ENCODE measurements around the gene CD3G.

Gene CD3G

DNA sequence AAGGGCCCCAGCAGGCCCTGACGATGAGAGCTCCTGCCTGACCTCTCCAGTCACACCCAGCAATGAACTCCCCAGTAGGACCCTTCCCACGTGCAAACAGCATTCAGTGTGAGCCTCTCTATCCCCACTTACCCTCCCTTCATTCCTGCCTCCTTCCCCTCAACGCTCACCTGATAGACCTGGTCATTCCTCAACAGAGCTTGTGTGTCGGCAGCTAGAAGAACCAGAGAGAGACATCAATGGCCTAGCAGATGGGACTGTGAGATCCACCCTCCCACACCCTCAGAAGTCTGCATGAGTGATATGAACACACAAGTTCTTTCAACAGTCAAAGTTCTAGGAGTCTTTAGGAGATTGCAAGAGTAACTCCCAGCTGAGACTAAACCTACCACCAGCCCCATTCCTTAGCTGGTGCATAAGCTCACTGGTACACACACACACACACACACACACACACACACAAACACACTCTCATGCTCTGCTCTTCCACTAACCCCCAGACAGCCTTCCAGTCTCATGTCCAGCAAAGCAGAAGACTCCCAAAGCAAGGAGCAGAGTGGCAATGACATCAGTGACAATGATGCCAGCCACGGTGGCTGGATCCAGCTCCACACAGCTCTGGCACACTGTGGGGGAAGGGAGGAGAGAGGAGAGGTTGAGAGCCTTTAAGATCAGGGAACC lies 4.7 kb upstream of the CD3G start:
- peak; percentile 51 for DNase-seq
- ATAC-seq (ENCODE audit: insufficient read depth, low read depth) = no peak
- no peak for TF ChIP-seq EZH2 (IDR thresholded peaks at IDR 0.05; ENCODE audit: borderline replicate concordance, low read depth, low read length, severe bottlenecking)
- TF ChIP-seq, protein P1, sequence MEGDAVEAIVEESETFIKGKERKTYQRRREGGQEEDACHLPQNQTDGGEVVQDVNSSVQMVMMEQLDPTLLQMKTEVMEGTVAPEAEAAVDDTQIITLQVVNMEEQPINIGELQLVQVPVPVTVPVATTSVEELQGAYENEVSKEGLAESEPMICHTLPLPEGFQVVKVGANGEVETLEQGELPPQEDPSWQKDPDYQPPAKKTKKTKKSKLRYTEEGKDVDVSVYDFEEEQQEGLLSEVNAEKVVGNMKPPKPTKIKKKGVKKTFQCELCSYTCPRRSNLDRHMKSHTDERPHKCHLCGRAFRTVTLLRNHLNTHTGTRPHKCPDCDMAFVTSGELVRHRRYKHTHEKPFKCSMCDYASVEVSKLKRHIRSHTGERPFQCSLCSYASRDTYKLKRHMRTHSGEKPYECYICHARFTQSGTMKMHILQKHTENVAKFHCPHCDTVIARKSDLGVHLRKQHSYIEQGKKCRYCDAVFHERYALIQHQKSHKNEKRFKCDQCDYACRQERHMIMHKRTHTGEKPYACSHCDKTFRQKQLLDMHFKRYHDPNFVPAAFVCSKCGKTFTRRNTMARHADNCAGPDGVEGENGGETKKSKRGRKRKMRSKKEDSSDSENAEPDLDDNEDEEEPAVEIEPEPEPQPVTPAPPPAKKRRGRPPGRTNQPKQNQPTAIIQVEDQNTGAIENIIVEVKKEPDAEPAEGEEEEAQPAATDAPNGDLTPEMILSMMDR (IDR thresholded peaks at IDR 0.05; ENCODE audit: borderline replicate concordance, extremely low read depth, low read length, poor library complexity, severe bottlenecking) = no peak
- peak overlapping the region; percentile 83 for H3K9ac ChIP-seq (ENCODE audit: low read depth, low read length)
- H3K27me3 ChIP-seq (ENCODE audit: insufficient read depth, low read length, poor library complexity) = no peaks in the 10 kb centered on the region
- H3K27ac ChIP-seq (ENCODE audit: low read length) = peak overlapping the region; percentile 98
- no peaks in the 10 kb centered on the region for H3K9me3 ChIP-seq (ENCODE audit: insufficient read depth, low read length, severe bottlenecking)
- H3K4me3 ChIP-seq (ENCODE audit: low read depth in 1 of 2, low read length in 2 of 2) = peak overlapping the region; percentile 52 to 79; a peak in 3 of 4 replicates
- peaks cover 65% of the 10 kb centered on the region for H3K4me1 ChIP-seq (ENCODE audit: insufficient read depth, low read length)
- peak overlapping the region; percentile 70 for H3K4me2 ChIP-seq (ENCODE audit: insufficient read depth, low read length)
- H3K36me3 ChIP-seq (ENCODE audit: insufficient read depth, low read length) = peaks cover 52% of the 10 kb centered on the region
- H2AFZ ChIP-seq (ENCODE audit: low read depth, low read length) = no peak overlapping the region
- peaks cover 77% of the 10 kb centered on the region for H3K79me2 ChIP-seq (ENCODE audit: insufficient read depth, low read length)
- peaks cover 31% of the 10 kb centered on the region for H4K20me1 ChIP-seq (ENCODE audit: insufficient read depth, low read length)

DNA sequence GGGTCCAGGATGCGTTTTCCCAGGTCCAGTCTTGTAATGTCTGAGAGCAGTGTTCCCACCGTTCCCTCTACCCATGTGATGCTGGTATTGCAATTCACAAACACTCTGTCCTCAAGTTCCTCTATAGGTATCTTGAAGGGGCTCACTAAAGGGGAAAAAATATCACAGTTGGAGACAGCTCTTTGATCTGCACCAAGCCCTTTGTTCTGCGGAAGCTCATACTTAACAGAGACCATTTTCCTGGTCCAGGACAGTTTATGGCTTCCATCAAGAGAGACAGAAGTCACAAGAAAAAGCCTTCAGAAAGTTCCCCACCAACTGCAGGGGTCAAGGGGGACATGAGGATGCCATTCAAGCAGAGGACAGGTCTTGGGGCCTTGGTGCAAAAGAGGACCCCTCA lies 3.7 kb upstream of the CD3G start:
- H3K27me3 ChIP-seq (ENCODE audit: insufficient read depth, low read length, poor library complexity) = no peaks in the 10 kb centered on the region

DNA sequence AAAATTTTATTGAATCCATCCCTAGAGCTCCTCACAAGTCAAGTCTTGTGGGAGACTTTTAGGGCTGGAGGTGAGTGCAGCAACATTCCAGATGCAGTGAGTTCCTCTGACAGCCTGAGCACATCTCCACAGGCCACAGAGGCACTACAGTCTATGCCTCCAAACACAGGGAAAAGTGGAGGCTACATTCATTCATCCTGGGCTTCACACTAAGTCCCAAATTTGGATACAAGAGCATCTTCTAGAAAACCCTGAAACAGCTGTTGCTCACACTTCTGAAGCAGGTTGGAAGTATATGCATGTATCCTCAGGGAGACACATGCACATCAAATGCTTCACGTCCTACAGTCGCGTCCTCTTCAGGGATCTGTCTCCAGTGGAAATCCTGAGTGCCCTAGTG lies 2.9 kb upstream of the CD3G start:
- Histone ChIP-seq H3K4me2 (ENCODE audit: insufficient read depth, low read length) (peak overlapping the region; percentile 70), H3K79me2 (ENCODE audit: insufficient read depth, low read length) (peaks cover 91% of the 10 kb centered on the region), H3K4me1 (ENCODE audit: insufficient read depth, low read length) (peaks cover 60% of the 10 kb centered on the region)

More for the DNA sequence above, 3.7 kb upstream of the CD3G start:
- DNase-seq (peak; percentile 64), ATAC-seq (ENCODE audit: insufficient read depth, low read depth) (peak; percentile 16)
- Histone ChIP-seq H3K9ac (ENCODE audit: low read depth, low read length) (peak overlapping the region; percentile 83), H3K9me3 (ENCODE audit: insufficient read depth, low read length, severe bottlenecking) (no peaks in the 10 kb centered on the region), H3K4me1 (ENCODE audit: insufficient read depth, low read length) (peaks cover 59% of the 10 kb centered on the region), H3K27ac (ENCODE audit: low read length) (peak overlapping the region; percentile 98), H3K79me2 (ENCODE audit: insufficient read depth, low read length) (peaks cover 82% of the 10 kb centered on the region), H3K4me2 (ENCODE audit: insufficient read depth, low read length) (peak overlapping the region; percentile 70), H2AFZ (ENCODE audit: low read depth, low read length) (no peak overlapping the region), H3K4me3 (ENCODE audit: low read depth in 1 of 2, low read length in 2 of 2) (peak overlapping the region; percentile 52 to 79), H4K20me1 (ENCODE audit: insufficient read depth, low read length) (peaks cover 31% of the 10 kb centered on the region), H3K36me3 (ENCODE audit: insufficient read depth, low read length) (peaks cover 55% of the 10 kb centered on the region)
- TF ChIP-seq EZH2 (IDR thresholded peaks at IDR 0.05; ENCODE audit: borderline replicate concordance, low read depth, low read length, severe bottlenecking) = no peak

More for the DNA sequence above, 2.9 kb upstream of the CD3G start:
- H3K4me3 ChIP-seq (ENCODE audit: low read depth in 1 of 2, low read length in 2 of 2) = peak overlapping the region; percentile 52 to 79
- H3K9me3 ChIP-seq (ENCODE audit: insufficient read depth, low read length, severe bottlenecking) = no peaks in the 10 kb centered on the region
- peak; percentile 36 for DNase-seq
- H3K36me3 ChIP-seq (ENCODE audit: insufficient read depth, low read length) = peaks cover 62% of the 10 kb centered on the region
- no peak overlapping the region for H2AFZ ChIP-seq (ENCODE audit: low read depth, low read length)
- no peak for TF ChIP-seq EZH2 (IDR thresholded peaks at IDR 0.05; ENCODE audit: borderline replicate concordance, low read depth, low read length, severe bottlenecking)
- TF ChIP-seq, protein P1 (IDR thresholded peaks at IDR 0.05; ENCODE audit: borderline replicate concordance, extremely low read depth, low read length, poor library complexity, severe bottlenecking) = no peak
- H3K9ac ChIP-seq (ENCODE audit: low read depth, low read length) = peak overlapping the region; percentile 83
- H3K27me3 ChIP-seq (ENCODE audit: insufficient read depth, low read length, poor library complexity) = no peaks in the 10 kb centered on the region
- peak overlapping the region; percentile 98 for H3K27ac ChIP-seq (ENCODE audit: low read length)
- H4K20me1 ChIP-seq (ENCODE audit: insufficient read depth, low read length) = peaks cover 34% of the 10 kb centered on the region
- ATAC-seq (ENCODE audit: insufficient read depth, low read depth) = no peak

Data from DND-41 (cell line).